Measurements from ENCODE around the gene ITPA.
A peak's percentile ranks its signal among the peaks of the same experiment; 100 is the strongest.
"Not testable (repeated sequence)": the region's sequence is repeated elsewhere in the genome, so short reads cannot be mapped to it uniquely, and the experiment has no call there.

ITPA gene

DNA sequence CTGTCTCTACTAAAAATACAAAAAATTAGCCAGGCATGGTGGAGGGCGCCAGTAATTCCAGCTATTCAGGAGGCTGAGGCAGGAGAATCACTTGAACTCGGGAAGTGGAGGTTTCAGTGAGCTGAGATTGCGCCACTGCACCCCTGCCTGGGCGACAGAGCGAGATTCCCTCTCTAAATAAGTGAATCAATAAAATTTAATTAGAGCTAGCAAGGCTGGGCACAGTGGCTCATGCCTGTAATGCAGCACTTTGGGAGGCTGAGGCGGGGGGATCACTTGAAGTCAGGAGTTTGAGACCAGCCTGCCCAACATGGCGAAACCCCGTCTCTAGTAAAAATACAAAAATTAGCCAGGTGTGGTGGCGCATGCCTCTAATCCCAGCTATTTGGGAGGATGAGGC, 21.4 kb upstream of the ITPA start:
- H3K9me3 ChIP-seq (ENCODE audit: control insufficient read depth, insufficient read depth, low read length); H3K4me1 ChIP-seq (ENCODE audit: insufficient read depth, low read length); H3K9ac ChIP-seq (ENCODE audit: low read depth, low read length); H3K36me3 ChIP-seq (ENCODE audit: insufficient read depth, low read length): not testable (repeated sequence)

DNA sequence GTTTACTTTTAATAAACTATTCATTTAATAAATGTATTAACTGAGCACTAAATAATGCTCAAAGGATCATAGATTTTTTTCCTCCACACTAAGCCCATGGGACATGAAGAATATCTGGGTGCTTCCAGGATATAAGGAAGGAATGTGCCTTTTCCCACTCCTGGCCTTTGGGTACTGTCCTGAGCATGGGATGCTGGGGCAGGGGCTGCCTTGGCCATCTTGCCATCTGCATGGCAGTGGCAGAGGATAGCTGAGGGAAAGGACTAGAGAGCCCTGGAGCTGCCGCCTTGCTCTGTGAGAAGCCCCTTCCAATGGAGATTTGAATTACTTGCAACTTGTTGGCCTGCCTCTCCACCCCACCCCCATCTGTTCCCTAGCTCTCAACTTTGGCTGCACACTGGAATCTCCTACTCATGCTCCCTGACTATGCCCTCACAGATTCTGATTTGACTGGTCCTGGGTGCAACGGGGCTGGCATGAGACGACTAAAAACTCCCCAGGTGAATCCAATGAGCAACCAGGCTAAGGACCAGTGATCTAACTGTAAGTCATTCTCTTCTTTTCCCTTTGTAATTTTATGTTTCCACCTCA, 20.4 kb upstream of the ITPA start:
- Histone ChIP-seq H3K4me1 (ENCODE audit: insufficient read depth, low read length) (no peaks in the 10 kb centered on the region), H3K9me3 (ENCODE audit: control insufficient read depth, insufficient read depth, low read length) (no peaks in the 10 kb centered on the region), H3K9ac (ENCODE audit: low read depth, low read length) (no peak overlapping the region), H3K36me3 (ENCODE audit: insufficient read depth, low read length) (peaks cover 8% of the 10 kb centered on the region)

- Histone ChIP-seq H3K9me3 (ENCODE audit: control insufficient read depth, insufficient read depth, low read length) (no peaks in the 10 kb centered on the region), H3K9ac (ENCODE audit: low read depth, low read length) (no peak overlapping the region), H3K36me3 (ENCODE audit: insufficient read depth, low read length) (peaks cover 8% of the 10 kb centered on the region), H3K4me1 (ENCODE audit: insufficient read depth, low read length) (no peaks in the 10 kb centered on the region)
These were observed 19.7 kb upstream of the ITPA start for GRCh38 chr20:3189561-3190131.

DNA sequence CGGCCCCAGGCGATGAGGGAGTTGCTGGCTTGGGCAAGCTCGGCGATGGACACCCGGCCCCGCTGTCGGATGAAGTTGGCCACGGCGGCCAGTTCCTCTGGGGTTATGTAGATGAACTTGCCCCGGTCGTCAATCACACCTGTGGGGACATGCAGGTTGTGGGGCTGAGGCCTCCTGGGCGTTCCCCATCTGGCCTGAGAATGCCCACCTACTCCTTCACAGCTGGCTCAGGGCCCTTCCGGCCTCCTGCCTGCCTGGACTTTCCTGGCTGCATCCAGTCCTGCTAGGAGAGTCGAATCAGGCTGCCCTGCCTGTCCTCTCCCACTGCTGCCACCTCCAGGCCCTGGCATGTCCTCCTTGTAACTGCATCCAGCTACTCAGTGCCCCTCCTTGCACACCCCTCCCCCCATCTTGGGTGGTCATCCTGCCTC, 18.6 kb upstream of the ITPA start:
- Histone ChIP-seq H3K36me3 (ENCODE audit: insufficient read depth, low read length) (peaks cover 8% of the 10 kb centered on the region), H3K9me3 (ENCODE audit: control insufficient read depth, insufficient read depth, low read length) (no peaks in the 10 kb centered on the region)

DNA sequence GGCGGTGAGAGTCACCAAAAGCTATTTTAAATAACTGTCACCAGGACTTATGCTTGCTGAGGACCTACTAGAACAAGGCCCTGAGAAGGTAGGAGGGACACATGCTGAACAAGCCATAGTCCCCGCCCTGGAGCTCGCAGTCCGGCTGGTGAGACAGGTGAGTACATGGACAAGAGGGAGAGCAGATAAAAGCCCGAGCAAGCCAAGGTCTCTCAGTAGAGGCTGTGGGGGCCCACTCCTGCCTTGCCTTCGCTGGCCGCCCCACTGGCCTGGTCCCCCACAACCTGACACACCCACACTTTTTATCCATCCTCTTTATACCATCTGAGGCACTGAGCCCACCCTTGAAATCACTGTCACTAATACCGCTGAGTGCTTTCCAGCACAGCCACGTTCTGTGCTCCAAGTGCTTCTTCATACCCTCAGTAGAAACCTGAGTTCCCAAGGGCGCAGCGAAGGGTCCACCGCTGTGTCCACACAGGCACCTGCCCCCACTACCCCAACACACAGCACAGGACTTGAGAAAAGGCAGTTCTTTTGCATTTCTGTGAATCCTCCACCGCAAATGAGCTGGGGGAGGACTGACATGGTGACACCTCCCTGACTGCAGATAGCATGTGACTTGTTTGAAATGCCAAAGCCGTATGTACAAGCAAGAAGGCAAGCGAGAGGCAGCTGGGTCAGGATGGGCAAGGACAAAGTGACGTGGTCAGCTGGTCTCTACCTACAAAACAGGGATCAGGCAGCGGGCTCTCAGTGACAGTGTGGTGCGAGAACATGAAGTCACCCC, 16.9 kb upstream of the ITPA start:
- H3K4me1 ChIP-seq (ENCODE audit: insufficient read depth, low read length) = no peaks in the 10 kb centered on the region
- peaks cover 11% of the 10 kb centered on the region for H3K36me3 ChIP-seq (ENCODE audit: insufficient read depth, low read length)
- H3K9me3 ChIP-seq (ENCODE audit: control insufficient read depth, insufficient read depth, low read length) = no peaks in the 10 kb centered on the region
- H3K9ac ChIP-seq (ENCODE audit: low read depth, low read length) = no peak overlapping the region

More for the DNA sequence above, 18.6 kb upstream of the ITPA start:
- no peak overlapping the region for H3K9ac ChIP-seq (ENCODE audit: low read depth, low read length)
- no peaks in the 10 kb centered on the region for H3K4me1 ChIP-seq (ENCODE audit: insufficient read depth, low read length)

- Histone ChIP-seq H3K9ac (ENCODE audit: low read depth, low read length) (no peak overlapping the region), H3K4me1 (ENCODE audit: insufficient read depth, low read length) (no peaks in the 10 kb centered on the region), H3K36me3 (ENCODE audit: insufficient read depth, low read length) (peaks cover 11% of the 10 kb centered on the region), H3K9me3 (ENCODE audit: control insufficient read depth, insufficient read depth, low read length) (no peaks in the 10 kb centered on the region)
These were observed 15.3 kb upstream of the ITPA start for GRCh38 chr20:3193806-3194616.

DNA sequence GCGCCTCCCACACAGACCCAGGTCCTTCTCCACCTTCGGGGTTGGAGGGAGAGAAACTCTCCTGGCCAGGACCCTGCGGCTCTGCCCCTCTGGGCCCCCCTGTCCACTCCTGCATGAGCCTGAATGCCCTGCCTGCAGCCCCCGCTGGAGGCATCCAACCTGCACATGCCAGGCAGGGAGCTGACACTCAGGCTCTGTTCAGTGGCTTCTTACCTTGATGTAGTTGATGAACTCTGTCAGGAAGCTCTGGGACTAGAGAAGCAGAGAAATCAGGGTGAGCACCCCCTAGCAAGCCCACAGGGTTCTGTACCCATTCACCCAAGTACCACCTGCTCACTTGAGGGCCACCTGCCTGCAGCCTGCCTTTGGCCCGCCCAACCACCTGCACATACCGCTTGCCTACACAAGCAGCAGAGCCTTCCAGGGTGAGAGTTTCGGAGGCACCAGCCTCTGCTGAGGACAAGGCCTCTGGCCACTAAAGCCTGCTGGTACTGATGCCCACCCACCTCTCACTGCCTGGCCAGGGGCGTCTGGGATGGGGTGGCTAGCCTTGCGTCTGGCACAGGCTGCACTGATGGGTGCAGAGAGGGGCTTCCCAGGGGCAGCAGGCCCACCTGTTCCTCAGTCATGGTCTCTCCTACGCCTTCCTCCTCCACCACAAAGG, 14.5 kb upstream of the ITPA start:
- Histone ChIP-seq H3K9ac (ENCODE audit: low read depth, low read length) (no peak overlapping the region), H3K9me3 (ENCODE audit: control insufficient read depth, insufficient read depth, low read length) (no peaks in the 10 kb centered on the region), H3K4me1 (ENCODE audit: insufficient read depth, low read length) (no peaks in the 10 kb centered on the region), H3K36me3 (ENCODE audit: insufficient read depth, low read length) (peaks cover 16% of the 10 kb centered on the region)

GRCh38 chr20:3195590-3196237, 13.6 kb upstream of the ITPA start:
- H3K36me3 ChIP-seq (ENCODE audit: insufficient read depth, low read length) = peaks cover 14% of the 10 kb centered on the region
- H3K9ac ChIP-seq (ENCODE audit: low read depth, low read length) = no peak overlapping the region
- no peaks in the 10 kb centered on the region for H3K4me1 ChIP-seq (ENCODE audit: insufficient read depth, low read length)
- no peaks in the 10 kb centered on the region for H3K9me3 ChIP-seq (ENCODE audit: control insufficient read depth, insufficient read depth, low read length)

DNA sequence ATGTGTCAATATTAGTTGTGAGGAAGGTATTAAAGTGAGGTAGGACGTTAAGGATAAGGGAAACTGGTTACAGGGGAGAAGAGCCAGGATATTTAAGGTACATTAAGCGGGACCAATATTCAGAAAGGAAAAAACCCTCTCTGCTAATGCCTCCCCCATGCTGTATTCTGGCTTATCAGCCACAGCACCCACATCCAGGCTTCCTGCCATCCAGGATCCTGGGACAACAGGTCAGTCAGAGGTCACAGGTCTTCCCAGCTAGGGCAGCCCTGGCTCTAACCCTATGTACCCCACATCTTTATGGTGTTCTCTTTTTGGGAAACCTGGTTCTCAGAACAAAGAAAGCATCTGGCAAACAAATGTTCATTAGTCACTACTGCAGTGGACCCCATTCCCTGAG, 10.1 kb upstream of the ITPA start:
- Histone ChIP-seq H3K36me3 (ENCODE audit: insufficient read depth, low read length) (peaks cover 15% of the 10 kb centered on the region), H3K9ac (ENCODE audit: low read depth, low read length) (no peak overlapping the region), H3K4me1 (ENCODE audit: insufficient read depth, low read length) (no peaks in the 10 kb centered on the region), H3K9me3 (ENCODE audit: control insufficient read depth, insufficient read depth, low read length) (no peaks in the 10 kb centered on the region)

DNA sequence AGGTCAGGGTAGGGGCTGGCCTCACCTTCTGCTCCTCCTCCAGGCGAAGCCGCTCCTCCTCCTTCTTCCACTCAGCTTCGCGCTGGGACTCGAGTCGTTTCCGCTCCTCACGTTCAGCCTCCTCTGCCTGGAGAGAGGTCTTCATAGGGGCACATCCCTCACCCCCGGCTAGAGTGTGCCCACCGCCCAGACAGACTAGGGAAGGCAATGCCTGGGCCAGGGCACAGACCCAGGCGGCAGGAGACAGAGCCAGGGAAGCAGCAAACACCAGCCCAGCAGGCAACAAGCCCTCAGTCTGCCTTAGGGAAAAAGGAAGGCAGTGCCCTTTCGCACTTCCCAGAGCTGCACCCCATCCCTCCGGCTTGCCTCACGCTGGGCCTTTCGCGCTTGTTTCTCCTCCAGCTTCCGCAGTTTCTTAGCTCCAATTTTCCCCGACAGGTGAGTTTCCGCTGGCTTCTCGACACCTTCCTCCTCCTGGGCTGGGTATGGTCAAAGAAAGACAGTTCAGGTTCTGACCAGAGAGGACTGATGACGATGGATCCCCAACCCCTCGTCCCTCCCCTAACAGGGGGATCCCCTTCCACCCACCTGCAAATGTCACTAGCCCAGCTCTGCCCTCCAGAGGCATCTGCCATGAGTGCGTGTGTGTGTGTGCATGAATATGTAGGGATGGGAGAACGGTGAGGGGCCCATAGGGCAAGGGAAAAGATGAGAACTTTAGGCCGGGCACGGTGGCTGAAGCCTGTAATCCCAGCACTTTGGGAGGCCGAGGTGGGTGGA, 9.1 kb upstream of the ITPA start:
- Histone ChIP-seq H3K4me1 (ENCODE audit: insufficient read depth, low read length) (no peaks in the 10 kb centered on the region), H3K36me3 (ENCODE audit: insufficient read depth, low read length) (peaks cover 15% of the 10 kb centered on the region), H3K9ac (ENCODE audit: low read depth, low read length) (no peak overlapping the region), H3K9me3 (ENCODE audit: control insufficient read depth, insufficient read depth, low read length) (no peaks in the 10 kb centered on the region)

GRCh38 chr20:3202965-3203314, 6.4 kb upstream of the ITPA start:
- no peaks in the 10 kb centered on the region for H3K4me1 ChIP-seq (ENCODE audit: insufficient read depth, low read length)
- peaks cover 12% of the 10 kb centered on the region for H3K36me3 ChIP-seq (ENCODE audit: insufficient read depth, low read length)
- H3K9me3 ChIP-seq (ENCODE audit: control insufficient read depth, insufficient read depth, low read length) = no peaks in the 10 kb centered on the region
- H3K9ac ChIP-seq (ENCODE audit: low read depth, low read length) = peak overlapping the region; percentile 97; the same call in 1 of the 2 replicates

GRCh38 chr20:3203315-3204123, 5.8 kb upstream of the ITPA start:
- H3K9me3 ChIP-seq (ENCODE audit: control insufficient read depth, insufficient read depth, low read length) = no peaks in the 10 kb centered on the region
- peaks cover 12% of the 10 kb centered on the region for H3K36me3 ChIP-seq (ENCODE audit: insufficient read depth, low read length)
- H3K9ac ChIP-seq (ENCODE audit: low read depth, low read length) = peak overlapping the region; percentile 97
- no peaks in the 10 kb centered on the region; the same call in 1 of the 2 replicates for H3K4me1 ChIP-seq (ENCODE audit: insufficient read depth, low read length)
